Hepatocyte (in vitro differentiated cells): Measurements from ENCODE around the gene GPHN.

Experiments
- EZH2 ChIP-seq: fragments of 200-600 bp; sonication (generic); IDR thresholded peaks from 2 replicates; pipeline ENCODE4 v1.6.1; 2016; ENCODE audit warnings: antibody characterized with exemption, mild to moderate bottlenecking, borderline replicate concordance
- EZH2phosphoT487 ChIP-seq: fragments of 200-600 bp; sonication (generic); IDR thresholded peaks from one replicate; pipeline ENCODE4 v1.6.1; 2018; ENCODE audit warnings: antibody characterized with exemption, mild to moderate bottlenecking, low read depth, moderate library complexity; ENCODE audit not compliant: unreplicated experiment, severe bottlenecking
- TF ChIP-seq, protein P1 (sequence below): fragments of 200-600 bp; sonication (generic); IDR thresholded peaks from 2 replicates; pipeline ENCODE4 v1.5.1; 2016; ENCODE audit warnings: antibody characterized with exemption, mild to moderate bottlenecking; ENCODE audit not compliant: poor library complexity

DNA sequence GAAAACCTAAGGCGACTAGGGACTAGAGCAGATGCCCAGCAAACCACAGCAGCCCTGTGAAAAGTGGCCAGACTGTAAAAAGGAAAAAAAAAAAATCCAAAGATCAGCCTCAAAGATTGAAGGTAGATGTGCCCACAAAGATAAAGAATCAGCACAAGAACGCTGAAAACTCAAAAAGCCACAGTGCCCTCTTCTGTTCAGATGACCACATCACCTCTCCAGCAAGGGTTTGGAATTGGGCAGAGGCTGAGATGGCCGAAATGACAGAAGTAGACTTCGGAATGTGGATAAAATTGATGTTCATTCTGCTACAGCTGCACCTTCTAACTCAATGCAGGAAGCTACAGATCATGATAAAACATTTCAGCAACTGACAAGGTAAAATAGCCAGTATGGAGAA, 154.4 kb downstream of the GPHN start:
- TF ChIP-seq, protein P1, sequence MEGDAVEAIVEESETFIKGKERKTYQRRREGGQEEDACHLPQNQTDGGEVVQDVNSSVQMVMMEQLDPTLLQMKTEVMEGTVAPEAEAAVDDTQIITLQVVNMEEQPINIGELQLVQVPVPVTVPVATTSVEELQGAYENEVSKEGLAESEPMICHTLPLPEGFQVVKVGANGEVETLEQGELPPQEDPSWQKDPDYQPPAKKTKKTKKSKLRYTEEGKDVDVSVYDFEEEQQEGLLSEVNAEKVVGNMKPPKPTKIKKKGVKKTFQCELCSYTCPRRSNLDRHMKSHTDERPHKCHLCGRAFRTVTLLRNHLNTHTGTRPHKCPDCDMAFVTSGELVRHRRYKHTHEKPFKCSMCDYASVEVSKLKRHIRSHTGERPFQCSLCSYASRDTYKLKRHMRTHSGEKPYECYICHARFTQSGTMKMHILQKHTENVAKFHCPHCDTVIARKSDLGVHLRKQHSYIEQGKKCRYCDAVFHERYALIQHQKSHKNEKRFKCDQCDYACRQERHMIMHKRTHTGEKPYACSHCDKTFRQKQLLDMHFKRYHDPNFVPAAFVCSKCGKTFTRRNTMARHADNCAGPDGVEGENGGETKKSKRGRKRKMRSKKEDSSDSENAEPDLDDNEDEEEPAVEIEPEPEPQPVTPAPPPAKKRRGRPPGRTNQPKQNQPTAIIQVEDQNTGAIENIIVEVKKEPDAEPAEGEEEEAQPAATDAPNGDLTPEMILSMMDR = peak; percentile 28
- TF ChIP-seq EZH2 = no peak
- no peak for TF ChIP-seq EZH2phosphoT487
